DMS53 treated with DMSO at 0.1 percent for 48 hours (cell line): ENCODE measurements around the gene CTAGE1.
"Not testable (repeated sequence)": the region's sequence is repeated elsewhere in the genome, so short reads cannot be mapped to it uniquely, and the experiment has no call there.

Source experiments
- DNase-seq: peaks from one replicate; lab custom pipeline; 2025; ENCODE audit not compliant: unreplicated experiment; lab: John Stamatoyannopoulos, UW

The CTAGE1 gene

GRCh38 chr18:22394428-22394827 lies 23.3 kb downstream of the CTAGE1 start:
- no peak for DNase-seq

GRCh38 chr18:22393164-22393563 lies 24.6 kb downstream of the CTAGE1 start:
- DNase-seq, result not testable (repeated sequence)

GRCh38 chr18:22391407-22392345 lies 26.0 kb downstream of the CTAGE1 start:
- DNase-seq, result no peak

GRCh38 chr18:22387787-22388186 lies 29.9 kb downstream of the CTAGE1 start:
- no peak for DNase-seq

- no peak for DNase-seq
Observed at GRCh38 chr18:22387364-22387763, 30.4 kb downstream of the CTAGE1 start.

GRCh38 chr18:22385718-22386117 lies 32.0 kb downstream of the CTAGE1 start:
- DNase-seq, result no peak

- no peak for DNase-seq
Observed at GRCh38 chr18:22378672-22379282, 38.9 kb downstream of the CTAGE1 start.

- no peak for DNase-seq
Observed at GRCh38 chr18:22377769-22378168, 39.9 kb downstream of the CTAGE1 start.

- no peak for DNase-seq
Observed at GRCh38 chr18:22370414-22370813, 47.3 kb downstream of the CTAGE1 start.

- no peak for DNase-seq
Observed at GRCh38 chr18:22368021-22368420, 49.7 kb downstream of the CTAGE1 start.

- no peak for DNase-seq
Observed at GRCh38 chr18:22367303-22367702, 50.4 kb downstream of the CTAGE1 start.

GRCh38 chr18:22363867-22364463 lies 53.8 kb downstream of the CTAGE1 start:
- DNase-seq, result no peak
